Naive thymus-derived CD4-positive, alpha-beta T cell (primary cell): ENCODE measurements around the gene SGSM1. TPM values are rescaled to one million over a fixed set of nuclear protein-coding genes. Genes with fewer than 3 reads are reported as not detected.

Experiments
- ATAC-seq: fragments of 150-1000 bp; cut with Tn5 transposase; 2 replicates; pipeline ENCODE4 v1.10.0; 2021; ENCODE audit warnings: mild to moderate bottlenecking, moderate library complexity
- CTCF ChIA-PET: fragments of 350-600 bp; sonication (Branson Sonifier 250); formaldehyde crosslinking; loops from one replicate; lab custom pipeline; 2021; ENCODE audit warnings: antibody characterized with exemption; lab: Charles Lee
- POLR2A ChIA-PET: fragments of 350-600 bp; sonication (Branson Sonifier 250); formaldehyde crosslinking; loops from one replicate; lab custom pipeline; 2021; ENCODE audit warnings: antibody characterized with exemption, inconsistent platforms; lab: Charles Lee
- DNase-seq, 9 donors: peaks; one replicate each; pipeline versions ENCODE4 v3.0.0 to v3.0.0-alpha.2; 2020 to 2022; ENCODE audit warnings: mixed read lengths in 1 of 9
- H3K27ac ChIP-seq: one replicate; pipeline ENCODE4 v1.7.0; 2013; ENCODE audit warnings: mild to moderate bottlenecking, low read depth, low read length, moderate library complexity
- H3K27me3 ChIP-seq, 2 donors: one replicate each; pipeline ENCODE4 v1.7.0; 2013; ENCODE audit warnings: low read length in 2 of 2, mild to moderate bottlenecking in 2 of 2, moderate library complexity in 2 of 2; ENCODE audit not compliant: control insufficient read depth in 2 of 2, insufficient read depth in 2 of 2
- H3K36me3 ChIP-seq, 3 experiments: 1 replicate in 2 of 3; 2 replicates in 1 of 3; pipeline ENCODE4 v1.7.0; 2013; ENCODE audit warnings: low read length in 3 of 3, mild to moderate bottlenecking in 3 of 3, moderate library complexity in 1 of 3; ENCODE audit not compliant: insufficient read depth in 3 of 3, control insufficient read depth in 2 of 3
- H3K4me1 ChIP-seq, 2 donors: one replicate each; pipeline ENCODE4 v1.7.0; 2013; ENCODE audit warnings: low read length in 2 of 2, mild to moderate bottlenecking in 2 of 2, moderate library complexity in 1 of 2; ENCODE audit not compliant: control insufficient read depth in 2 of 2, insufficient read depth in 2 of 2
- H3K4me3 ChIP-seq: 2 replicates; pipeline ENCODE4 v1.7.0; 2013; ENCODE audit warnings: mild to moderate bottlenecking, low read length
- H3K9me3 ChIP-seq, 3 experiments: 1 replicate in 2 of 3; 2 replicates in 1 of 3; pipeline ENCODE4 v1.7.0; 2013; ENCODE audit warnings: low read length in 3 of 3; ENCODE audit not compliant: control insufficient read depth in 2 of 3
- H3K27ac Mint-ChIP-seq, 9 donors: one replicate each; pipeline ENCODE4 v1.8.0; 2020 to 2022; ENCODE audit warnings: mixed read lengths in 9 of 9, mild to moderate bottlenecking in 8 of 9, moderate library complexity in 5 of 9, inconsistent platforms in 2 of 9
- H3K27me3 Mint-ChIP-seq, 5 donors: one replicate each; pipeline ENCODE4 v1.8.0; 2021 to 2022; ENCODE audit warnings: mixed read lengths in 5 of 5, mild to moderate bottlenecking in 1 of 5
- H3K36me3 Mint-ChIP-seq, 5 donors: one replicate each; pipeline ENCODE4 v1.8.0; 2020 to 2022; ENCODE audit warnings: mixed read lengths in 5 of 5, mild to moderate bottlenecking in 3 of 5, inconsistent platforms in 1 of 5
- H3K4me1 Mint-ChIP-seq, 7 donors: one replicate each; pipeline ENCODE4 v1.8.0; 2020 to 2022; ENCODE audit warnings: mixed read lengths in 7 of 7, mild to moderate bottlenecking in 3 of 7, inconsistent platforms in 1 of 7
- H3K4me3 Mint-ChIP-seq, 10 donors: one replicate each; pipeline ENCODE4 v1.8.0; 2020 to 2022; ENCODE audit warnings: mild to moderate bottlenecking in 10 of 10, mixed read lengths in 10 of 10, moderate library complexity in 6 of 10, inconsistent platforms in 2 of 10
- H3K9me3 Mint-ChIP-seq, 11 donors: one replicate each; pipeline ENCODE4 v1.8.0; 2020 to 2022; ENCODE audit warnings: mixed read lengths in 11 of 11, mild to moderate bottlenecking in 4 of 11, inconsistent platforms in 1 of 11, moderate library complexity in 1 of 11
- intact Hi-C, 2 donors: fragments of 100-400 bp; cut with micrococcal nuclease; formaldehyde crosslinking; loops; one replicate each; pipeline ENCODE4 v1.15.1; 2023
- polyA plus RNA-seq, 2 donors: library from polyadenylated mRNA; unstranded; fragments of 300-500 nt; fragmentation: Illumina TruSeq; gene quantifications; one replicate each; pipeline ENCODE4 v1.2.3, GENCODE V29; 2021
- total RNA-seq, 6 experiments: library from RNA in 5 of 6; stranded (reverse) in 5 of 6; gene quantifications; 1 replicate in 5 of 6; 2 replicates in 1 of 6; pipeline ENCODE4 v1.2.3 and lab custom pipeline; 2021 to 2026

Gene SGSM1
- total and polyA plus RNA-seq, 7 experiments from 2014 or later, result 0.29 to 3.3 (median 2.4) TPM

DNA sequence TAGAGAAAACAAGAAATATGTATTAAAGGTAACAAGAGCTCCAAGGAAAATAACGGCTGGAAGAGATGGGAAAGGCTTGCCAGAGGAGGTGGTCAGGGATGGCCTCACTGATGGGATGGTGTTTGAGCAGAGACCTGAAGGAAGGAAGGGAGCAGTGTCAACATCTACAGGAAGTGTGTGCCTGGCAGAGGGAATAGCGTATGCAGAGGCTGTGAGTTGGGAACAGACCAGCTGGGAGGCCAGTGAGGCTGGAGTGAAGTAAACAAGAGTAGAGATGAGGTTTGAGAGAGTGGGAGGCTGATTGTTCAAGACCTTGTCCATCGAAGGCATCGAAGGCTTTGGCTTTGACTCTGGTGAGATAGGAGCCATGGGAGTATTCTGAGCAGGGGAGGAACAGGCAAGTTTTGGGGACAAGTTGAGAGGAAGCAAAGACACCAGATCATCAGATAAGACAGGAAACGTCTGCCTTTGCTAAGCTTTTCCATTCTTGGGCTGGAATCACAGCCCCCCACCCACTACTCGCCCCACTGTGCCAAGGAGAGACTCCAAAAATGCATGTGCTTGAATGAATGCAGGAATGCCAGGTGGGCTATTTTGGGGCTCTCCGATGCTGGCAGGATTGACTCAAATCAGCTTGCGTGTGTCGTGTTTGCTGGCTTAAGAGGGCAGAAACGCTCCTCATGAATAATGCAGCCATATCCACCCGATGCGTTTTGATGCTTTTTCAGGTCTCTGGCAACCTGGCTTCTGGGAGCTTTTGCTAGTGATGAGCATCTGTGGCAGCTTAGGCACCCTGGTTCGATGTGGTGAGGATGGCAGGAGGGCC lies 7.2 kb downstream of the SGSM1 start:
- ChIA-PET POLR2A (no interaction called here), CTCF (interaction anchor here (1.1 to 1.4 kb wide), 2 partner anchors 10 to 15 kb away, joined by 4 to 5 read pairs; no protein-coding TSS in a partner anchor)
- Mint-ChIP-seq H3K4me1 (peaks cover 0 to 8% (median 4%) of the 10 kb centered on the region in 7 donors), H3K36me3 (peaks cover 3 to 26% (median 16%) of the 10 kb centered on the region in 5 donors), H3K4me3 (no peak overlapping the region), H3K27ac (peak overlapping the region in 2 of 9 donors; percentile 1 to 16), H3K9me3 (peaks cover 0 to 29% (median 12%) of the 10 kb centered on the region in 11 donors), H3K27me3 (peaks cover 0 to 4% (median 0%) of the 10 kb centered on the region in 5 donors)
- H3K4me3 ChIP-seq, result no peak overlapping the region
- no peaks in the 10 kb centered on the region for H3K4me1 ChIP-seq
- intact Hi-C loops, result no loop called here
- DNase-seq (no peak), ATAC-seq (no peak)
- peaks cover 0 to 14% (median 0%) of the 10 kb centered on the region in 3 experiments for H3K9me3 ChIP-seq
- H3K36me3 ChIP-seq, result no peaks in the 10 kb centered on the region
- no peak overlapping the region for H3K27ac ChIP-seq
- no peaks in the 10 kb centered on the region for H3K27me3 ChIP-seq

DNA sequence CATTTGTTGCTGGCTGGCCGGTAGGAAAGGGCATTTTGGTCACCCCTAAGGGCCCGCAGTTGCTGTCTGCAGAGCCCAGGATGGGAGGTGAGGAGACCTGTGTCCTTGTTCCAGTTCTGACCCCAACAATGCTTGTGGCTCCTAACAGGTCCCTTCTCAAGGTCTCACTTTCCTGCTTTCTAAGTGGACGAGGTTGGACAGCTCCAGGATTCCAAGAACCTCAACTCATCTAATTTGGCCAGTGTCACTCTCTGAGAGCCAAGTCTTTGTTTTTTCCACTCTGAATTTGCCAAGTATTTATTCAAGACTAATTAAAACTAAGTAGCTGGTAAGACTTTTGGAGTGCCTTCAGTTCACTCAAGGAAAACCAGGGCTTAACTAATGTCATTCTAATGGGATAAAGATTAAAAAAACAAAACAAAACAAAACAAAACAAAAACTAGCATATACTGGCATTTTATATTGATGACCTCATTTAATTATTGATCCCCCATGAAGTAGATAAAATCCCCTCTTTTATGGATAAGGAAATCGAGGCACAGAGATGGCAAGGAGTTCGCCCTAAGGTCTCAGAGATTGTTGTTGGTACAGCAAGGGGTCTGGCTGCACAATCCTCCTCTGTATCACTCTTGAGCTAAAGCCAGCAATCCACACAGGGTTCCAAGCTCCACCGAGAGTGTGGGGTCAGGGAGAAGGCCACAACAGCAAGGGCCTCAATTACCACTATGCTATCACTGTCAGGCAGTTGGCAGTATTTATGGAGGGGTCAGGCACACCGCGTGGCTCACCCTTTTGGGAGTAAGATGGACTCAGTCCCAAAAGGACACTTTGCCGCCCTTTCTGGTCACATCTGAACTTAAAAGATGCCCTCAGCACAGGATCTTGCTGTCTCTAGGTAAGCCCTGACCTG lies 8.1 kb downstream of the SGSM1 start:
- Histone ChIP-seq H3K4me1 (no peaks in the 10 kb centered on the region), H3K9me3 (peaks cover 0 to 14% (median 0%) of the 10 kb centered on the region in 3 experiments), H3K4me3 (no peak overlapping the region), H3K27ac (no peak overlapping the region), H3K27me3 (no peaks in the 10 kb centered on the region), H3K36me3 (no peaks in the 10 kb centered on the region)
- peaks cover 3 to 26% (median 16%) of the 10 kb centered on the region in 5 donors for H3K36me3 Mint-ChIP-seq
- intact Hi-C loops, result no loop called here
- peaks cover 0 to 29% (median 12%) of the 10 kb centered on the region in 11 donors for H3K9me3 Mint-ChIP-seq
- H3K27ac Mint-ChIP-seq, result no peak overlapping the region
- DNase-seq (no peak), ATAC-seq (no peak)
- ChIA-PET CTCF (no interaction called here), POLR2A (interaction anchor here (0.6 kb wide), 1 partner anchor 24 kb away, joined by 4 read pairs; no protein-coding TSS in a partner anchor)
- H3K4me1 Mint-ChIP-seq, result peaks cover 0 to 6% (median 4%) of the 10 kb centered on the region in 7 donors
- peaks cover 0 to 4% (median 0%) of the 10 kb centered on the region in 5 donors for H3K27me3 Mint-ChIP-seq
- H3K4me3 Mint-ChIP-seq, result no peak overlapping the region

DNA sequence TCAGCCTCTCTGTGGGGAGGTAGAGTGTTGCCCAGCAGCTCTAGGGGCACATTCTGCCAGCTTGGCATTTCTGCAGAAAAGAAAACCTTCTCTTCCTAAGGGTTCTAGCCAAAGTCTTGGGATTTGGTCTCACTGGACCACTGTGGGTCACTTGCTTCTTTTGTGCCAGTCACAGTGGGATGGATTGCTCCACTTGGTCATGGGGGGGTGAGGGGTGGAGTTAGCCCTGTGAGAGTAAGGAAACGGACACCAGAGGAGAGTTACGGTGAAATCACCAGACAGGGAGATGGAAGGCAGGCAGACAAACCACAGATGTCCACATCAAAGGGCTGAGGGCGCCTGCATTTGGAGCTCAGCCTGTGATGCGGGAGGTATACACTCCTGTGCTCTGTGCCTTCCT lies 10.8 kb downstream of the SGSM1 start:
- H3K36me3 Mint-ChIP-seq, result peaks cover 3 to 26% (median 14%) of the 10 kb centered on the region in 5 donors
- H3K27me3 ChIP-seq, result no peaks in the 10 kb centered on the region
- H3K27me3 Mint-ChIP-seq, result peaks cover 0 to 3% (median 0%) of the 10 kb centered on the region in 5 donors
- no peaks in the 10 kb centered on the region for H3K36me3 ChIP-seq
- intact Hi-C loops, result no loop called here
- H3K4me1 ChIP-seq, result no peaks in the 10 kb centered on the region
- POLR2A ChIA-PET, result no interaction called here
- no peak overlapping the region for H3K4me3 Mint-ChIP-seq
- peaks cover 0 to 8% (median 4%) of the 10 kb centered on the region in 7 donors for H3K4me1 Mint-ChIP-seq
- H3K27ac ChIP-seq, result no peak overlapping the region
- H3K4me3 ChIP-seq, result no peak overlapping the region
- H3K9me3 ChIP-seq, result peaks cover 0 to 14% (median 0%) of the 10 kb centered on the region in 3 experiments
- no peak for DNase-seq
- no peak overlapping the region for H3K27ac Mint-ChIP-seq
- H3K9me3 Mint-ChIP-seq, result peaks cover 0 to 29% (median 12%) of the 10 kb centered on the region in 11 donors
- ATAC-seq, result no peak
- CTCF ChIA-PET, result interaction anchor here (0.6 kb wide), 1 partner anchor 658 kb away, joined by 4 read pairs; no protein-coding TSS in a partner anchor

DNA sequence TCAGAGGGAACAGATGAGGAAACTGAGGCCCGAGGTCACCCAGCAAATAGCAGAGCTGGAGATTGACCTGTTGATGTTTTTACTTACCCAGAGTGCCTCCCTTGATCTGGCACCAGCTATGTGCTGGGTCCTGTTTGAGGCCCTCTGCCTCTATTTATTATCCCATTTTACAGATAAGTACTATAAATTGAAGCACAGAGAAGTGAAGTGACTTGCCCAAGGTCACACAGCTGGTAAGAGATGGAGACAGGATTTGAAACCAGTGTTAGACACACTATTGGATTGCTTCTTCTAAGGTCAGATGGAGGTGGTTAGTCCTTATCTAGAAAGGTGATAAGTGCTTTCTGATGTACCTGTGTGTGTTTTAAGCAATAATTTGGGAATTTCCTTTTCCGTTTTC lies 13.5 kb downstream of the SGSM1 start:
- no peak for DNase-seq
- Histone ChIP-seq H3K36me3 (no peaks in the 10 kb centered on the region), H3K27me3 (no peaks in the 10 kb centered on the region), H3K4me3 (no peak overlapping the region), H3K4me1 (no peaks in the 10 kb centered on the region), H3K27ac (no peak overlapping the region), H3K9me3 (peaks cover 0 to 13% (median 0%) of the 10 kb centered on the region in 3 experiments)
- no peak for ATAC-seq
- ChIA-PET POLR2A (no interaction called here), CTCF (no interaction called here)
- H3K36me3 Mint-ChIP-seq, result peaks cover 3 to 21% (median 11%) of the 10 kb centered on the region in 5 donors
- peaks cover 0 to 6% (median 0%) of the 10 kb centered on the region in 5 donors for H3K27me3 Mint-ChIP-seq
- no peak overlapping the region for H3K27ac Mint-ChIP-seq
- H3K4me3 Mint-ChIP-seq, result no peak overlapping the region
- intact Hi-C loops, result no loop called here
- H3K9me3 Mint-ChIP-seq, result peaks cover 0 to 24% (median 12%) of the 10 kb centered on the region in 11 donors
- peaks cover 0 to 3% (median 0%) of the 10 kb centered on the region in 7 donors for H3K4me1 Mint-ChIP-seq

DNA sequence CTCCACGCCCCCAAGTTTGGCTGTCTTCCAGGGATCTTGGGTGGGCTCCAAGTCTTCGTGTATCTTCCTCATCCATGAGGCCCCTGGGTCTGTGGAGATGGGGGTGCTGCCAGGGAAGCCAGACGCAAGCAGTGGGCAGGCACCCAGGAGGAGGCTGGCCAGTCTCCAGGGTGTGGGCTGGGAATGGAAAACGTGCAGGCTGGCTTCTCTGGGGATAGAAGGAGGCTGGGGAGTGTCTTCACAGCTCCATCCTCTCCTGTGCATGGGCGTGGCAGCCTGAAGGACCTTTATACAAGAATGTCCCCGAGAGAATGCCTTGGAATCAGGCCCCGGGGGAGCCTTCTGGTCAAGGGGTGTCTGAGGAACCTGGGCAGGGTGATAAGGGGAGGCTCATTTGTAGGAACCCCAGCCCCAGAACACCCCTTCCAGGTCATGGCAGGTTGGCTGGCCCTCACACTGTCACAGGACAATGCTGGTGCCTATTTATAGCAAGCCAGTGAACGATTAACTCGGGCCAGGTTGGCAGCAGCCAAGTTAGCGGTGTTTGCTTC lies 14.0 kb downstream of the SGSM1 start:
- peaks cover 3 to 16% (median 7%) of the 10 kb centered on the region in 5 donors for H3K36me3 Mint-ChIP-seq
- Histone ChIP-seq H3K4me1 (no peaks in the 10 kb centered on the region), H3K27ac (no peak overlapping the region), H3K9me3 (peaks cover 0 to 8% (median 0%) of the 10 kb centered on the region in 3 experiments), H3K4me3 (no peak overlapping the region), H3K36me3 (no peaks in the 10 kb centered on the region), H3K27me3 (no peaks in the 10 kb centered on the region)
- H3K9me3 Mint-ChIP-seq, result peaks cover 0 to 19% (median 8%) of the 10 kb centered on the region in 11 donors
- H3K27ac Mint-ChIP-seq, result no peak overlapping the region
- ATAC-seq, result no peak
- H3K4me1 Mint-ChIP-seq, result peaks cover 0 to 3% (median 0%) of the 10 kb centered on the region in 7 donors
- DNase-seq, result no peak
- CTCF ChIA-PET, result no interaction called here
- intact Hi-C loops, result no loop called here
- H3K4me3 Mint-ChIP-seq, result no peak overlapping the region
- peaks cover 0 to 6% (median 0%) of the 10 kb centered on the region in 5 donors for H3K27me3 Mint-ChIP-seq
- POLR2A ChIA-PET, result no interaction called here

DNA sequence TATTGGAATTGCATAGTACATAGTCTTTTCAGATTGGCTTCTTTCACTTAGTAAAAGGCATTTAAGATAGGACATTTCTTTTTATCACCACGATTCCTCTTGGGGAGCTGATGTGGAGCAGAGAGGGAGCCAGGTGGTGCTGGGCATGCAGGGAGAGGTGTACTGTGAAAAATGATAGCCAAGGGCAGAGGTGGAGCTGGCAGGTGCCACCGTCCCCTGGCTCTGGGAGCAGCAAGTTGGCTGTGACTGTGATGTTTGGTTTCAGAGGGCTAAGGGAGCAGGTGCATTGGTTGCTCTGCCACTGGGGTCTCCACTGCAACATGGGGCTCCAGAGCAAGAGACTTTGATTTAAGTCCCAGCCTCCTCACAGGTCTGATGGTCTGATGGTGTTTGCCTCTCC lies 16.5 kb downstream of the SGSM1 start:
- no peaks in the 10 kb centered on the region for H3K9me3 Mint-ChIP-seq
- H3K4me3 Mint-ChIP-seq, result no peak overlapping the region
- Histone ChIP-seq H3K27me3 (no peaks in the 10 kb centered on the region), H3K4me3 (no peak overlapping the region), H3K9me3 (no peaks in the 10 kb centered on the region), H3K4me1 (no peaks in the 10 kb centered on the region), H3K36me3 (no peaks in the 10 kb centered on the region), H3K27ac (no peak overlapping the region)
- intact Hi-C loops, result no loop called here
- ChIA-PET CTCF (no interaction called here), POLR2A (no interaction called here)
- peaks cover 0 to 6% (median 0%) of the 10 kb centered on the region in 5 donors for H3K27me3 Mint-ChIP-seq
- peaks cover 0 to 3% (median 0%) of the 10 kb centered on the region in 7 donors for H3K4me1 Mint-ChIP-seq
- ATAC-seq (no peak), DNase-seq (no peak)
- no peaks in the 10 kb centered on the region for H3K36me3 Mint-ChIP-seq
- peak overlapping the region in 1 of 9 donors; percentile 5 for H3K27ac Mint-ChIP-seq
